Measurements from ENCODE around the gene BRI3BP. TPM values are rescaled to one million over a fixed set of nuclear protein-coding genes. Genes with fewer than 3 reads are reported as not detected.

The BRI3BP gene
- total and polyA plus RNA-seq, 12 donors, result 1.1 to 6.2 (median 4.7) TPM

DNA sequence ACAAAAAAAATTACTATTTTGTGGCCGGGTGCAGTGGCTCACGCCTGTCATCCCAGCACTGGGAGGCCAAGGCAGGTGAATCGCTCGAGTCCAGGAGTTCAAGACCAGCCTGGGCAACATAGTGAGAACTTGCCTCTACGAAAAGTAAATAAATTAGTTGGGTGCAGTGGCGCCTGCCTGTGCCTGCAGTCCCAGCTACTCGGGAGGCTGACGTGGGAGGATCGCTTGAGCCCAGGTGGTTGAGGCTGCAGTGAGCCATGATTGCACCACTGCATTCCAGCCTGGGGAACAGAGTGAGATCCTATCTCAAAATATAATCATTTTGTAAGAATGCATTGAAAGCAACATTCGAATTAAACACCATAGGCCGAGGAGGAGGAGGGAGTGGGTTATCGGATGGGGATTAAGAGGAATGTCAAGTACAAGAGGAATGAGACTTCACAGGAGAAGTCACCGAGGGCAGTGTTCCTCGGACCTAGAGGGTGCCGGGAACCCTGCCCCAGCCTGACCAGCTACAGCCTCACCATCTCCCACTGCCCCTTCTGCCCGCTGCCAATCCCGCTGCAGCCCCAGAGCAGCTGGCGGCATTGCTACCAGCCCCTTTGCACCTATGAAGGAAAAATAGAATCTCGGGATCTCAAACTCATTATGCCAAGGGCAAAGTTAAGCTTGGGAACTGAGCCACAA, 39.2 kb downstream of the BRI3BP start:
- TF ChIP-seq, protein P1, sequence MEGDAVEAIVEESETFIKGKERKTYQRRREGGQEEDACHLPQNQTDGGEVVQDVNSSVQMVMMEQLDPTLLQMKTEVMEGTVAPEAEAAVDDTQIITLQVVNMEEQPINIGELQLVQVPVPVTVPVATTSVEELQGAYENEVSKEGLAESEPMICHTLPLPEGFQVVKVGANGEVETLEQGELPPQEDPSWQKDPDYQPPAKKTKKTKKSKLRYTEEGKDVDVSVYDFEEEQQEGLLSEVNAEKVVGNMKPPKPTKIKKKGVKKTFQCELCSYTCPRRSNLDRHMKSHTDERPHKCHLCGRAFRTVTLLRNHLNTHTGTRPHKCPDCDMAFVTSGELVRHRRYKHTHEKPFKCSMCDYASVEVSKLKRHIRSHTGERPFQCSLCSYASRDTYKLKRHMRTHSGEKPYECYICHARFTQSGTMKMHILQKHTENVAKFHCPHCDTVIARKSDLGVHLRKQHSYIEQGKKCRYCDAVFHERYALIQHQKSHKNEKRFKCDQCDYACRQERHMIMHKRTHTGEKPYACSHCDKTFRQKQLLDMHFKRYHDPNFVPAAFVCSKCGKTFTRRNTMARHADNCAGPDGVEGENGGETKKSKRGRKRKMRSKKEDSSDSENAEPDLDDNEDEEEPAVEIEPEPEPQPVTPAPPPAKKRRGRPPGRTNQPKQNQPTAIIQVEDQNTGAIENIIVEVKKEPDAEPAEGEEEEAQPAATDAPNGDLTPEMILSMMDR (IDR thresholded peaks at IDR 0.05), result no peak
- TF ChIP-seq POLR2A (IDR thresholded peaks at IDR 0.05), result no peak
- Histone ChIP-seq H3K9me3 (replicated peaks in 1 of 3) (no peaks in the 10 kb centered on the region), H3K4me3 (no peak overlapping the region), H3K4me1 (replicated peaks in 1 of 2) (no peaks in the 10 kb centered on the region), H3K27me3 (no peaks in the 10 kb centered on the region), H3K27ac (no peak overlapping the region), H3K36me3 (replicated peaks in 1 of 2) (no peaks in the 10 kb centered on the region)
- intact Hi-C loops (cut with DNase I), result no loop called here
- DNase-seq, result no peak
- WGBS, 4 donors, result 90 to 93% (median 90%) methylated on average over 18 to 19 of the region's 19 CpGs

DNA sequence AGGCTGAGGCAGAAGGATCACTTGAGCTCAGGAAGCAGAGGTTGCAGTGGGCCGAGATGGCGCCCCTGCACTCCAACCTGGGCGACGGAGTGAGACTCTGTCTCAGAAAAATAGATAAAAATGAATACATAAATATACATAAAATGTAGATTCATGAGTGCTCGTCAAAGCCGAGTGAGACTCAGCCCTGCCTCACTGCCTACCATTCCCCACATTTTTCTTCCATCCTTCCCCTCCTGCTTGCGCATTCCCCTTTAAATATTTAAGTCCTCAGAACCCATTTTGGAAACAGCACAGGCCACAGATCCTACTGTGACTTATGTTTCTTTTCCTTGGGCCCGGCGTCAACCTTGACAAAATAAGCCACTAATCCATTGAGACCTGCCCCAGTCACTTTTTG, 39.8 kb downstream of the BRI3BP start:
- WGBS, 4 donors, result 90 to 93% (median 92%) methylated on average over 9 of the region's 9 CpGs
- TF ChIP-seq, protein P1 (IDR thresholded peaks at IDR 0.05), result no peak
- TF ChIP-seq POLR2A (IDR thresholded peaks at IDR 0.05), result no peak

DNA sequence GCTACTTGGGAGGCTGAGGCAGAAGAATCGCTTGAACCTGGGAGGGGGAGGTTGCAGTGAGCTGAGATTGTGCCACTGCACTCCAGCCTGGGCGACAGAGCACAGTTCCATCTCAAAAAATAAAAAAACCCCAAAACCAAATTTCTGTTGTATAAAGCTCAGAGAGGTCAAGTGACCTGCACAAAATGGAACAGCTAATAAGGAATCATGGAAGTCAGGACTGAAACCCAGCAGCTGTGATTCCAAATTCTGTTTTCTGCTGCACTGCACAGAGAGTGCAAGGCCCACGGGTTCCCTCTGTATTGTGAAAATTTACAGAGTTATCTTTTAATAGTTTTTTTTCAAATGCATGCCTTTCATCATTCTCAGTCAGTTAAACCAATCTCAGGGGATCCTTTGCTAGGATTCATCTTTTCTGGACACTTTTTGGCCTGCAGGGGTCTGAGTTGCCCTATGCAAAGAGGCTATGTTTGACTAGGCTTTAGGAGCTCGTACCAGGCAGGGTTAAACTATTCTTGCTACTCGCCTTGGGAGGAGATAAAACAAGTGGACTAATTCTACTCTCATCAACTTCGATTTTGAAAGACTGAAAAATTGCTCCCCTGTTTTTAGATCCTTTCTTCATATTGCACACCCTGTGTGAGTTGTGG, 45.7 kb downstream of the BRI3BP start:
- DNase-seq, result no peak
- 61 to 71% (median 67%) methylated on average over 6 of the region's 6 CpGs for WGBS, 4 donors
- no peaks in the 10 kb centered on the region for H3K9me3 ChIP-seq (replicated peaks in 1 of 3)
- no peak overlapping the region for H3K4me3 ChIP-seq
- H3K27ac ChIP-seq, result no peak overlapping the region
- TF ChIP-seq POLR2A (IDR thresholded peaks at IDR 0.05), result no peak
- TF ChIP-seq, protein P1 (IDR thresholded peaks at IDR 0.05), result no peak
- no peaks in the 10 kb centered on the region for H3K4me1 ChIP-seq (replicated peaks in 1 of 2)
- no peaks in the 10 kb centered on the region for H3K36me3 ChIP-seq (replicated peaks in 1 of 2)
- intact Hi-C loops (cut with DNase I), result no loop called here
- no peaks in the 10 kb centered on the region for H3K27me3 ChIP-seq

More for the DNA sequence above, 39.8 kb downstream of the BRI3BP start:
- no peak for DNase-seq
- Histone ChIP-seq H3K9me3 (replicated peaks in 1 of 3) (no peaks in the 10 kb centered on the region), H3K27ac (no peak overlapping the region), H3K36me3 (replicated peaks in 1 of 2) (no peaks in the 10 kb centered on the region), H3K4me1 (replicated peaks in 1 of 2) (no peaks in the 10 kb centered on the region), H3K27me3 (no peaks in the 10 kb centered on the region), H3K4me3 (no peak overlapping the region)
- intact Hi-C loops (cut with DNase I), result no loop called here

DNA sequence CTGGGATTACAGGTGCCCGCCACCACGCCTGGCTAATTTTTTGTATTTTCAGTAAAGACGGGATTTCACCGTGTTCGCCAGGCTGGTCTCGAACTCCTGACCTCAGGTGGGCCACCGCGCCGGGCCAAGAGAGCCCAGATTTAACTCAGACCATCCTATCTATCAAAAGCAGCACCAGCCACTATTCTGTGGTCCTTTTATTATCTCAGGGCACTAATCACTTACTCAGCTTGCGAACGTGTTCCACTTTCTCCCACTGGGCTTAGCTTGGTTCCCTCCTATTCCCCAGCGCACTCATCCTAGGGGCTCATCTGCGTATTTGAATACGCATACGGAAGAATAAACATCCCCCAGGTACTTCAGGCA, 55.6 kb downstream of the BRI3BP start:
- no peak for DNase-seq
- H3K36me3 ChIP-seq (replicated peaks in 1 of 2), result no peaks in the 10 kb centered on the region
- H3K27me3 ChIP-seq, result no peaks in the 10 kb centered on the region
- TF ChIP-seq, protein P1 (IDR thresholded peaks at IDR 0.05), result no peak
- no peak for TF ChIP-seq POLR2A (IDR thresholded peaks at IDR 0.05)
- no peaks in the 10 kb centered on the region for H3K4me1 ChIP-seq (replicated peaks in 1 of 2)
- no peaks in the 10 kb centered on the region for H3K9me3 ChIP-seq (replicated peaks in 1 of 3)
- H3K4me3 ChIP-seq, result peak overlapping the region in 3 of 4 donors; percentile 15 to 68 (median 18)
- peak overlapping the region in 1 of 5 donors; percentile 36 for H3K27ac ChIP-seq
- intact Hi-C loops (cut with DNase I), result no loop called here
- 46 to 54% (median 49%) methylated on average over 15 of the region's 15 CpGs for WGBS, 4 donors
